ENCODE results near the gene LRBA.

The LRBA gene

GRCh38 chr4:150345207-150345744, 669.8 kb downstream of the LRBA start:
- no peak for DNase-seq (ENCODE audit: low read depth in 2 of 3, low spot score in 2 of 3)

GRCh38 chr4:150343796-150344195, 671.3 kb downstream of the LRBA start:
- DNase-seq (ENCODE audit: low read depth in 2 of 3, low spot score in 2 of 3): no peak

DNA sequence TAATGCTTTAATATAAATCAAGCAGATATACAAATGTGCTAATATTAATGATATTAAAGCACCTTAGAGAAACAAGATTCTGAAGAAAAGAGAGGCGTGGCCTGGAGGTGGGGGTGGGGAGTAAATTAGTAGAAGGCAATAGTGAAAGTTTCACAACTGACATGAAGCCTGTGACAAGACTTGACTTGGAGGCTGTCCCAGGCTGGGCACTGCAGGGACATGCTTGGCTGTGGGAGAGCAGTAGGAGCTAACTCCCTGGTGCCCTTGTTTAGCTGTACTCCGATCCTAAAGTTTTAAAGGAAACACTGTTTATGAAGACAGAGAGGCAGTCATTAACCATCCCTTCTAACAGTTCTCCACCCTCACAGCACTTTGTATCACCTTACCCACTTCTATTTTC, 672.1 kb downstream of the LRBA start:
- no peak for DNase-seq (ENCODE audit: low read depth in 2 of 3, low spot score in 2 of 3)

GRCh38 chr4:150337734-150338133, 677.4 kb downstream of the LRBA start:
- no peak for DNase-seq (ENCODE audit: low read depth in 2 of 3, low spot score in 2 of 3)

- DNase-seq (ENCODE audit: low read depth in 2 of 3, low spot score in 2 of 3): no peak
These were observed 678.2 kb downstream of the LRBA start for GRCh38 chr4:150336676-150337412.

GRCh38 chr4:150332961-150333360, 682.1 kb downstream of the LRBA start:
- no peak for DNase-seq (ENCODE audit: low read depth in 2 of 3, low spot score in 2 of 3)

GRCh38 chr4:150332086-150332485, 683.0 kb downstream of the LRBA start:
- no peak for DNase-seq (ENCODE audit: low read depth in 2 of 3, low spot score in 2 of 3)

GRCh38 chr4:150329373-150329772, 685.7 kb downstream of the LRBA start:
- no peak for DNase-seq (ENCODE audit: low read depth in 2 of 3, low spot score in 2 of 3)

DNA sequence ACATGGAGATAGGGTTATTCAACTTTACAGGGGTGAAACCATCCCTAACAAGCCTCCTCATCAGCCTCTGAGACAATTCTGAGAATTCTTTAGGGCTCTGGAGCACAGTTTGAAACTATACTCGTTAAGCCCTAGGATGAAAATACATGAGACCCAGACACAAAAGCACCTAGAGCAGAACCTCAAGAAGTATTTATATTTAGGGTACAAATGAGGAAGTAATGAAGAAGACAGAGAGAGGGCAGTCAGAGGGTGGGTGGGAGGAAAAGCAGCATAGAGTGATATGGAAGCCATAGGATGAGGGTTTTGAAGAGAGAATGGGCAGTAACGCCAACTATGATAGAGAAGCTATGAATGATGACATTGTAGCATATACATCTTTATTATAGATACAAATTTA, 686.6 kb downstream of the LRBA start:
- no peak for DNase-seq (ENCODE audit: low read depth in 2 of 3, low spot score in 2 of 3)

- DNase-seq (ENCODE audit: low read depth in 2 of 3, low spot score in 2 of 3): no peak
These were observed 687.8 kb downstream of the LRBA start for GRCh38 chr4:150327262-150327780.

GRCh38 chr4:150325872-150326271, 689.2 kb downstream of the LRBA start:
- no peak for DNase-seq (ENCODE audit: low read depth in 2 of 3, low spot score in 2 of 3)

GRCh38 chr4:150323406-150324325, 691.4 kb downstream of the LRBA start:
- DNase-seq (ENCODE audit: low read depth in 2 of 3, low spot score in 2 of 3): no peak

DNA sequence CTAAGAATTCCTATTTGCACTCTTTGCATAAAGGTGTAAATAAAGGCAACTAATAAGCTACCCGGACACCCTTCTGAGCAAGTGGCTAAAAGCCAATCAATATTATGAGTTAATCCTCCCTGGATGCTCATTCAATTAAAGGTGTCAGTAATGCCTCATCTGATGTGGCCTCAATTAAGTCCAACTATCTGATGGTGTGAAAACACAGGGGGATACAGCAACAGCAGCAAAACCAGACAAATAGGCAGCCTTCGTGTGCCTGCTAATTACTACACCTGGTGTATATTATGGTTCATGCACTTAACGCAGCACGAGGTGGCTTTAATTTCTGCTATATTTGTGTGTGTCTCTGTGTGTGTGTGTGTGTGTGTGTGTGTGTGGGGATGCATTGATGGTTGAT, 692.4 kb downstream of the LRBA start:
- no peak for DNase-seq (ENCODE audit: low read depth in 2 of 3, low spot score in 2 of 3)

DNA sequence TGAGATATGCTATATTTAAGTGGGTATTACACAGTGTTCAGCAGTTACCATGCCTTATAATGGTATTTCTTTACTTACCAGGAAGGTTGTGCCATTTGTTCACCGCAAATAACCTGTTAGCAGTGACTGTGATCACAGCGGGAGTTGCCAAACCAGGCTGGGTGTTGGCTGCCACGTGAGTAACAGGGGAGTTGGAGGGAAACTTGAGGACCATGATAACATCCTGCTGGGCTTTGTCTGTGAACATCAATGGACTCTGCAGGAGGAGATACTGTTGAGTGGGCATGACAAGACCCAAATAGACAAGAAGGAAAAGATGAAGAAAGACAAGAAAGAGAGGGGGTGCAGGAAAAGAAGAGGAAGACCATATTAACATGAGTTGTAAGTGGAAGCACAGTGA, 694.0 kb downstream of the LRBA start:
- DNase-seq (ENCODE audit: low read depth in 2 of 3, low spot score in 2 of 3): no peak

- no peak for DNase-seq (ENCODE audit: low read depth in 2 of 3, low spot score in 2 of 3)
These were observed 696.1 kb downstream of the LRBA start for GRCh38 chr4:150318971-150319370.

DNA sequence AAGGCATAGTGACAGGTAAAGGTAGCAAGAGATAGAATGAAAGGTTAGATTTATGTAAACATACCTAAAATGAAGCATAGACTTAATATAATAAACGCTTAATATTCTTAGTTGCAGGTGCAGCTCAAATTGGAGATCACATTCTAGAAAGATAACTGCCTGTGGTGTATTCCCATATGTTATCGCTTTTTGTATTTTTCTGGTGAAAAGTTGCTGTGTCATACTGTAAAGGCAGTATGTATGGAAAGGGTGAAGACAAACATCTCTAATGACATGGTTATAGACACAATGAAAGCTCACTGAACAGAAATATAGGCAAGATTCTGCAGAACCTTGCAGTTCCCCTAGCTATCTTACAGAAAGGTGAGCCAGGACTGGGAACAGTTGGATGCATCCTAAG, 696.6 kb downstream of the LRBA start:
- no peak for DNase-seq (ENCODE audit: low read depth in 2 of 3, low spot score in 2 of 3)

DNA sequence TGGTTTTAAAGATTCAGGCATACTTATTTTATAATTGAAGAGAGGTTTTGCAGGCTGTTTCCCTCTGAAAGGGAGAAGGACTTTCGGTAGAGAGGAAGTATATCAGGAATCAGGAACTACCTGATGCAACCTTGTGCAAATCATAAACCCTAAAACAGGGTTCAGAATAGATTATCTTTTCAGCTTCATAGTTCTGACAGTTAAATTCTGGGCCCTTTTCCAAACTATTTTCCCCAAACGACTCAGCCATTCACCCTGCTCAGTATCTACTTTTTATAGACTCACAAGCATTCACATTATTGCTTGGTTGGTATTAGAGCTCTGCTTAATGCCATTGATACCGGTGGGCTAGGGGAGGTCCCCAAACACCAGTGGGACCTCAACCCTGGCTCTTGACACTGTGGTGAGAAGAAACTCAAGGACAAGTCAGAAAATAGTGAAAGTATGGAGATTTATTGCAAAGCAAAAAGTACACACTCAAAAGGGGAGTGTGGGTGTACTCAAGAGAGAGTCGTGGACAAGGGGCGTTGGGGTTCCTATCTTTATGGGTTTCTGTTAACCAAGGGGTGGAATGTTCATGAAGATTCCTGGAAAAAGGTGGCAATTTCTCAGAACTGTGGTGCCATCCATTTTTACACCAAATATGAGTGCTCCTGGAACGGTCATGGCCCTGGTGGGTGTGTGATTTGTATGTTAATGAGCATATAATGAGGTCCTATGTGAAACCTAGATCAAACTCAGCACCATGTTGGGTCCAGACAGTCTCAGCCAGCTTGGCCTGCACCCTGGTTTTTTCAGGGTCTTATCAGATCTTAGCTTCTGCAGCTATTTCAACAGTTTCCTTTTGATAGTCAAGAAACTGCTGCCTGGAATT, 698.5 kb downstream of the LRBA start:
- no peak for DNase-seq (ENCODE audit: low read depth in 2 of 3, low spot score in 2 of 3)

GRCh38 chr4:150315691-150316090, 699.4 kb downstream of the LRBA start:
- DNase-seq (ENCODE audit: low read depth in 2 of 3, low spot score in 2 of 3): no peak

GRCh38 chr4:150315175-150315574, 699.9 kb downstream of the LRBA start:
- DNase-seq (ENCODE audit: low read depth in 2 of 3, low spot score in 2 of 3): no peak

GRCh38 chr4:150314031-150314430, 701.1 kb downstream of the LRBA start:
- DNase-seq (ENCODE audit: low read depth in 2 of 3, low spot score in 2 of 3): no peak

Data from activated CD8-positive, alpha-beta memory T cell treated with anti-CD3 and anti-CD28 coated beads for 48 hours (primary cell).